BJ (cell line): Measurements from ENCODE around the gene RUNX1. TPM values are rescaled to one million over a fixed set of nuclear protein-coding genes. Genes with fewer than 3 reads are reported as not detected.

ENCODE experiments used
- CTCF ChIA-PET: fragments of 350-600 bp; formaldehyde crosslinking; extraction: SDS; loops from one replicate; lab custom pipeline; 2021; ENCODE audit warnings: antibody characterized with exemption, inconsistent platforms; lab: Yijun Ruan, JAX
- POLR2A ChIA-PET: fragments of 300-600 bp; sonication (Branson Sonifier 250); formaldehyde crosslinking; extraction: SDS; loops from one replicate; lab custom pipeline; 2021; ENCODE audit warnings: antibody characterized with exemption; lab: Charles Lee
- DNase-seq: peaks from one replicate; pipeline ENCODE4 v3.0.0-alpha.2; 2011; ENCODE audit warnings: low read depth
- H3K27me3 ChIP-seq: 2 replicates; pipeline ENCODE4 v1.6.0; 2011; ENCODE audit warnings: low read length; ENCODE audit not compliant: control insufficient read depth, insufficient read depth
- H3K36me3 ChIP-seq: 2 replicates; pipeline ENCODE4 v1.5.1; 2011; ENCODE audit warnings: low read length; ENCODE audit not compliant: control insufficient read depth, insufficient read depth
- H3K4me3 ChIP-seq: 2 replicates; pipeline ENCODE4 v1.5.1; 2011; ENCODE audit warnings: low read depth, mild to moderate bottlenecking, control low read depth, low read length
- polyA plus RNA-seq: library from polyadenylated mRNA; depleted of rRNA; stranded (reverse); fragments of >200 nt; gene quantifications from 2 replicates; pipeline ENCODE4 v1.2.3, GENCODE V29; 2011
- TF ChIP-seq, protein P1 (sequence below): IDR thresholded peaks from 2 replicates; pipeline ENCODE4 v1.5.1; 2011; ENCODE audit warnings: low read depth, mild to moderate bottlenecking, control low read depth, inconsistent platforms, low read length, moderate library complexity; ENCODE audit not compliant: insufficient read depth

Gene RUNX1
- polyA plus RNA-seq, 1 experiment, result 36.1 TPM

DNA sequence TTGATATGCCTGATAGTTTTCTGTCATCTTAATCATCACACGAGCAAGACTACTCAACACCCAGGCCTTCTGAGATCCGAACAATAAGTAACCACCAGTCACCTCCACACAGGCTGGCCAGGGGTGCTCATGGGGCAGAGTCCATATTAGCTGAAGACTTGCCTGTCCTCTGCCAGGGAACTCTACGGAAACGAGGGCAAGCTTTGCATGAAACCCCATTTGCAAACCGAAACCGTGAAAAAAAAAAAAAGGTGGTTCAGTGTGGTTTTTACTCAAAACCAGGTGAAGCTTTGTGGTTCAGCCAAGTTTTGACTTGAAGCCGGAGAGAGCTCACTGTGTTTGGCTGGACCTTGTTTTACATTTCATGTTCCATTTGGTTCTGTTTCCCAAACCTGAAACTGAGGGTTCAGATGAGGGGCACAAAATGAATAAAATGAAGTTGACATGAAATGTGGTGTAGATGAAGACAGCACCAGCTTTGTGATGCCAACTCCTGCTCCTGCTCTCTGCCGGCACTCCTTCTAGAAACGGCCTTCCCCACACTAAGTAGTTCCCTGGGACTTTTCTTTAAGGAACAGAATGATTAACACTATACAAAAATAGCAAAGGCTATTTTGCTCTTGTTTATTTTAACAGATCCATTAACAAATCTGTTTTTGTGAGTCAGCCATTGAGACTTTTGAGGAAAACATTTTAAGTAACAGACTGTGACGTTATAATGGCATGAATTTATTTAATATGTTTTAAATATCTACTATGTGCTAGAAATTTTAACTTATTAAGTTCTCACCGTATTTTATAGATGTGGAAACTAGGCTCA is 74.7 kb downstream of the RUNX1 start:
- ChIA-PET CTCF (no interaction called here), POLR2A (no interaction called here)
- no peaks in the 10 kb centered on the region for H3K27me3 ChIP-seq
- DNase-seq, result no peak
- H3K36me3 ChIP-seq, result no peaks in the 10 kb centered on the region
- TF ChIP-seq, protein P1, sequence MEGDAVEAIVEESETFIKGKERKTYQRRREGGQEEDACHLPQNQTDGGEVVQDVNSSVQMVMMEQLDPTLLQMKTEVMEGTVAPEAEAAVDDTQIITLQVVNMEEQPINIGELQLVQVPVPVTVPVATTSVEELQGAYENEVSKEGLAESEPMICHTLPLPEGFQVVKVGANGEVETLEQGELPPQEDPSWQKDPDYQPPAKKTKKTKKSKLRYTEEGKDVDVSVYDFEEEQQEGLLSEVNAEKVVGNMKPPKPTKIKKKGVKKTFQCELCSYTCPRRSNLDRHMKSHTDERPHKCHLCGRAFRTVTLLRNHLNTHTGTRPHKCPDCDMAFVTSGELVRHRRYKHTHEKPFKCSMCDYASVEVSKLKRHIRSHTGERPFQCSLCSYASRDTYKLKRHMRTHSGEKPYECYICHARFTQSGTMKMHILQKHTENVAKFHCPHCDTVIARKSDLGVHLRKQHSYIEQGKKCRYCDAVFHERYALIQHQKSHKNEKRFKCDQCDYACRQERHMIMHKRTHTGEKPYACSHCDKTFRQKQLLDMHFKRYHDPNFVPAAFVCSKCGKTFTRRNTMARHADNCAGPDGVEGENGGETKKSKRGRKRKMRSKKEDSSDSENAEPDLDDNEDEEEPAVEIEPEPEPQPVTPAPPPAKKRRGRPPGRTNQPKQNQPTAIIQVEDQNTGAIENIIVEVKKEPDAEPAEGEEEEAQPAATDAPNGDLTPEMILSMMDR, result no peak
- no peak overlapping the region for H3K4me3 ChIP-seq

- DNase-seq, result no peak
- H3K4me3 ChIP-seq, result no peak overlapping the region
- no peaks in the 10 kb centered on the region for H3K36me3 ChIP-seq
- TF ChIP-seq, protein P1, result no peak
- ChIA-PET CTCF (no interaction called here), POLR2A (no interaction called here)
- no peaks in the 10 kb centered on the region for H3K27me3 ChIP-seq
Measured at GRCh38 chr21:34973685-34974084, 75.4 kb downstream of the RUNX1 start.

GRCh38 chr21:34971656-34972055 is 77.4 kb downstream of the RUNX1 start:
- CTCF ChIA-PET, result no interaction called here
- Histone ChIP-seq H3K4me3 (no peak overlapping the region), H3K36me3 (no peaks in the 10 kb centered on the region), H3K27me3 (no peaks in the 10 kb centered on the region)
- POLR2A ChIA-PET, result no interaction called here
- TF ChIP-seq, protein P1, result no peak
- no peak for DNase-seq

GRCh38 chr21:34970566-34970965 is 78.5 kb downstream of the RUNX1 start:
- TF ChIP-seq, protein P1, result no peak
- CTCF ChIA-PET, result interaction anchor here (0.7 to 1.2 kb wide), 2 partner anchors 14 to 17 kb away, joined by 3 read pairs; no protein-coding TSS in a partner anchor
- no peaks in the 10 kb centered on the region for H3K27me3 ChIP-seq
- POLR2A ChIA-PET, result no interaction called here
- no peaks in the 10 kb centered on the region for H3K36me3 ChIP-seq
- no peak overlapping the region for H3K4me3 ChIP-seq
- no peak for DNase-seq

DNA sequence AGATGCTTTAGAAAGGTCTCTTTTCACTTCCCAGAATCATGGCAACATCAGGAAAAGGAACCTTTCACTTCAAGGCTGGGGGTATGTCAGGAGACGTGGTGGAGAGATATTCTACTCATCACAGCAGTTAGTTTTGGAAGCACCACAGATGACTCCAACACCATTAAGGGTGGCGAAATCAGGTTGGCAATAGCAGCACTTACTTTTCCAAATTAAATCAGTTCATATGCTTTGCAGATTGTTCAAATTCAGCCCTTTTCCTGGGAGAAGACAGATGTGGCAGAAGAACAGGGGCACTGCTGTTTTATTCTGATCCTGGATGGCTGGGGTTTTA is 79.0 kb downstream of the RUNX1 start:
- Histone ChIP-seq H3K4me3 (no peak overlapping the region), H3K27me3 (no peaks in the 10 kb centered on the region), H3K36me3 (no peaks in the 10 kb centered on the region)
- ChIA-PET CTCF (interaction anchor here (1.2 kb wide), 1 partner anchor 18 kb away, joined by 3 read pairs; no protein-coding TSS in a partner anchor), POLR2A (no interaction called here)
- DNase-seq, result no peak
- TF ChIP-seq, protein P1, result no peak
